Measurements from ENCODE around the gene NPFFR1. TPM values are rescaled to one million over a fixed set of nuclear protein-coding genes. Genes with fewer than 3 reads are reported as not detected.

The NPFFR1 gene
- total and polyA plus RNA-seq, 3 donors from 2014 or later = 2.6 to 6.6 (median 2.8) TPM

DNA sequence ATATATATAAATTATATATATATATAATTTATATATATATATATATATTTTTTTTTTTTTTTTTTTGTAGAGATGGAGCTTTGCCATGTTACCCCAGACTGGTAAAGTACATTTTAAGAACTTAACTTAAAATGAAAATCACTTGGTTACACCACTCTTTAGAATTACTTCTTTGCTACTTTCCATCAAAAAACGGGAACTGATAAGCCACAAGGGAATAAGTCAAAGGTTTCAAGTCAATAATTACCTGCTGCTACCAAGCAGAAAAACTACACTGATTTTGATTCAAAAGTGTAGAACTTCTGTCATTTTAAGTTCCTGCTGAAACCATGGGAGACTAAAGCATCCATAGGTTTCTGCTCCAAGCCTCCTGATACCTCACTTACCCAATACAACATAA lies 62.8 kb downstream of the NPFFR1 start:
- no peak for DNase-seq
- TF ChIP-seq, protein P1, sequence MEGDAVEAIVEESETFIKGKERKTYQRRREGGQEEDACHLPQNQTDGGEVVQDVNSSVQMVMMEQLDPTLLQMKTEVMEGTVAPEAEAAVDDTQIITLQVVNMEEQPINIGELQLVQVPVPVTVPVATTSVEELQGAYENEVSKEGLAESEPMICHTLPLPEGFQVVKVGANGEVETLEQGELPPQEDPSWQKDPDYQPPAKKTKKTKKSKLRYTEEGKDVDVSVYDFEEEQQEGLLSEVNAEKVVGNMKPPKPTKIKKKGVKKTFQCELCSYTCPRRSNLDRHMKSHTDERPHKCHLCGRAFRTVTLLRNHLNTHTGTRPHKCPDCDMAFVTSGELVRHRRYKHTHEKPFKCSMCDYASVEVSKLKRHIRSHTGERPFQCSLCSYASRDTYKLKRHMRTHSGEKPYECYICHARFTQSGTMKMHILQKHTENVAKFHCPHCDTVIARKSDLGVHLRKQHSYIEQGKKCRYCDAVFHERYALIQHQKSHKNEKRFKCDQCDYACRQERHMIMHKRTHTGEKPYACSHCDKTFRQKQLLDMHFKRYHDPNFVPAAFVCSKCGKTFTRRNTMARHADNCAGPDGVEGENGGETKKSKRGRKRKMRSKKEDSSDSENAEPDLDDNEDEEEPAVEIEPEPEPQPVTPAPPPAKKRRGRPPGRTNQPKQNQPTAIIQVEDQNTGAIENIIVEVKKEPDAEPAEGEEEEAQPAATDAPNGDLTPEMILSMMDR (IDR thresholded peaks at IDR 0.05) = no peak
- TF ChIP-seq POLR2A (IDR thresholded peaks at IDR 0.05) = no peak
- WGBS, 2 donors = 24 to 35% methylated on average over 1 of the region's 1 CpG
- Histone ChIP-seq H3K4me1 (no peaks in the 10 kb centered on the region), H3K36me3 (ENCODE audit: low read depth, missing control alignments) (no peaks in the 10 kb centered on the region), H3K4me3 (no peak overlapping the region), H3K27me3 (no peaks in the 10 kb centered on the region), H3K27ac (no peak overlapping the region), H3K9me3 (no peaks in the 10 kb centered on the region)
- intact Hi-C loops (cut with DNase I; ENCODE audit: low total_unique reads) = loop anchor here (5.0 kb wide), 1 partner anchor 141 kb away; no protein-coding TSS in a partner anchor

DNA sequence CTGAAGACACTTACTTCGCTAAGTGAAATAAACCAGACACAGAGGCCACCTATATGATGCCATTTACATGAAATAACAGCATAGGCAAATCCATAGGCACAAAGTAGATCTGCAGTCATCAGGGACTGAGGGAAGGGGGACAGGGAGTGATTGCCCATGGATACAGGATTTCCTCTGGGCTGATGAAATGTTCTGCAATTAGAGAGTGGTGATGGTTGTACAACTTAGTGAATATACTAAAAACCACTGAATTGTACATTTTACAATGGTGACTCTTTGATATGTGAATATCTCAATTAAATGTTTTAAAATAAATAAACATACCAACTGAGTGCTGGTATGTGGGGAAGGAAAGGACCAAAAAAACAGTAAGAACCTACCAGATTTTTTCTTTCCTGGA lies 70.9 kb downstream of the NPFFR1 start:
- intact Hi-C loops (cut with DNase I; ENCODE audit: low total_unique reads) = no loop called here
- no peak for TF ChIP-seq POLR2A (IDR thresholded peaks at IDR 0.05)
- TF ChIP-seq, protein P1 (IDR thresholded peaks at IDR 0.05) = no peak
- Histone ChIP-seq H3K9me3 (no peaks in the 10 kb centered on the region), H3K4me3 (no peak overlapping the region), H3K27ac (no peak overlapping the region), H3K4me1 (no peaks in the 10 kb centered on the region), H3K27me3 (no peaks in the 10 kb centered on the region), H3K36me3 (ENCODE audit: low read depth, missing control alignments) (no peaks in the 10 kb centered on the region)
- no peak for DNase-seq
- 92 to 95% methylated on average over 1 of the region's 1 CpG for WGBS, 2 donors

DNA sequence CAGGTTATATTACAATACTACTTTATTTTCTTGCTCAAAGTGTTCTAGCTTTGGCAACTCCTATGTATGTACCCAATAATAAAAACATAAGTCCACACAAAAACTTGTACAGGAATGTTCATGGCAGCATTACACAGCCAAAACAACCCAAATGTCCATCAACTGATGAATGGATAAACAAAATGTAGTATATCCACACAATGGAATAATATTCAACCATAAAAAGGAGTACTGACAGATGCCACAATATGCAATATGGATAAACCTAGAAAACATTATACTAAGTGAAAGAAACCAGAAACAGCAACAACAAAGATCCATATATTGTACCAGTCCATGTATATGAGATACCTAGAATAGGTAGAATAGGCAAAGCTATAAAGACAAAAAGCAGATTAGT lies 71.5 kb downstream of the NPFFR1 start:
- Histone ChIP-seq H3K27ac (no peak overlapping the region), H3K36me3 (ENCODE audit: low read depth, missing control alignments) (no peaks in the 10 kb centered on the region), H3K4me1 (no peaks in the 10 kb centered on the region), H3K9me3 (no peaks in the 10 kb centered on the region), H3K27me3 (no peaks in the 10 kb centered on the region), H3K4me3 (no peak overlapping the region)
- intact Hi-C loops (cut with DNase I; ENCODE audit: low total_unique reads) = no loop called here
- DNase-seq = no peak
- TF ChIP-seq, protein P1 (IDR thresholded peaks at IDR 0.05) = no peak
- TF ChIP-seq POLR2A (IDR thresholded peaks at IDR 0.05) = no peak

DNA sequence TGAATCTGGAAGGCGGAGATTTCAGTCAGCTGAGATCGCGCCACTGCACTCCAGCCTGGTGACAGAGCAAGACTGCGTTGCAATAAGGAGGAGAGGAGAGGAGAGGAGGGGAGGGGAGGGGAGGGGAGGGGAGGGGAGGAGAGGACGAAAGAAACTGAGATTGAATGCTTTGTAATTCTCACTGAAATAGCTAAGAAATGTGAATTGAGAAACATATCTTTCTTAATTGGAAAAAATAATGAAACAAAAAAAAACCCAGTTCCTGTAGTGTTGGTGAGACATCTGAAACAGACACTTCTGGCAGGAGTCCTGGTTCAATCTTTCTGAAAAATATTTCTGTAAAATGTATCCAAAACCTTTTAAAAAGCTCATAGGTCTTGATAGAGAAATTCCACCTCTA lies 77.0 kb downstream of the NPFFR1 start:
- Histone ChIP-seq H3K27me3 (no peaks in the 10 kb centered on the region), H3K9me3 (no peaks in the 10 kb centered on the region), H3K27ac (no peak overlapping the region), H3K4me1 (no peaks in the 10 kb centered on the region), H3K4me3 (no peak overlapping the region), H3K36me3 (ENCODE audit: low read depth, missing control alignments) (no peaks in the 10 kb centered on the region)
- DNase-seq = no peak
- no peak for TF ChIP-seq POLR2A (IDR thresholded peaks at IDR 0.05)
- TF ChIP-seq, protein P1 (IDR thresholded peaks at IDR 0.05) = no peak
- WGBS, 2 donors = 82 to 94% methylated on average over 4 to 5 of the region's 5 CpGs
- intact Hi-C loops (cut with DNase I; ENCODE audit: low total_unique reads) = no loop called here

DNA sequence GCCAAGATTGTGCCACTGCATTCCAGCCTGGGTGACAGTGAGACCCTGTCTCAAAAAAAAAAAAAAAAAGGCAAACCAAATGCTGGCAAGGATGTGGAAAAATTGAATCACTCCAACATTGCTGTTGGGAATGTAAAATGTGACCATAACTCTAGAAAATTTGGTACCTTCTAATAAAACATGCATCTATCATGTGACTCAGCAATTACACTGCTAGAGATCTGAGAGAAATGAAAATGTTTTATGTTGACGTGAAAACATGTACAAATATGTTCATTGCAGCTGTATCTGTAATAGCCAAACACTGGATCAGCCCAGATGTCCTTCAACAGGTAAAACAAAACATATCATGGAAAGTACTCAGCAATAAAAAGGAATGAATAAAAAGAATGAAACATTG lies 82.7 kb downstream of the NPFFR1 start:
- DNase-seq = no peak
- Histone ChIP-seq H3K4me3 (no peak overlapping the region), H3K27ac (no peak overlapping the region), H3K36me3 (ENCODE audit: low read depth, missing control alignments) (no peaks in the 10 kb centered on the region), H3K4me1 (no peaks in the 10 kb centered on the region), H3K27me3 (no peaks in the 10 kb centered on the region), H3K9me3 (no peaks in the 10 kb centered on the region)
- intact Hi-C loops (cut with DNase I; ENCODE audit: low total_unique reads) = no loop called here
- TF ChIP-seq POLR2A (IDR thresholded peaks at IDR 0.05) = no peak
- TF ChIP-seq, protein P1 (IDR thresholded peaks at IDR 0.05) = no peak
- WGBS, 2 donors = 91 to 100% methylated on average over 1 of the region's 1 CpG
